H1 (cell line): ENCODE measurements around the gene NEO1. TPM values are rescaled to one million over a fixed set of nuclear protein-coding genes. Genes with fewer than 3 reads are reported as not detected.

Source experiments
- CTCF ChIA-PET: fragments of 300-600 bp; sonication (Branson Sonifier 250); formaldehyde crosslinking; loops from one replicate; lab custom pipeline; 2021; ENCODE audit not compliant: partially characterized antibody; lab: Charles Lee
- POLR2A ChIA-PET: fragments of 300-600 bp; sonication (Branson Sonifier 250); formaldehyde crosslinking; loops from one replicate; lab custom pipeline; 2021; ENCODE audit warnings: inconsistent platforms; ENCODE audit not compliant: partially characterized antibody; lab: Charles Lee
- DNase-seq, 2 experiments: peaks; one replicate each; pipeline versions ENCODE4 v3.0.0 to v3.0.0-alpha.2; 2010 to 2022; ENCODE audit warnings: low spot score in 2 of 2, low read depth in 1 of 2, mixed read lengths in 1 of 2
- FAIRE-seq: peaks from 2 replicates; lab custom pipeline; 2011; peaks lifted over from hg19 to GRCh38; lab: Jason Lieb, UNC
- H2AFZ ChIP-seq: 2 replicates; pipeline ENCODE4 v1.8.1; 2012; ENCODE audit warnings: low read length, inconsistent platforms
- H2AK5ac ChIP-seq: 2 replicates; pipeline ENCODE4 v1.6.1; 2013; ENCODE audit warnings: low read depth, low read length
- H2BK120ac ChIP-seq: replicated peaks from 2 replicates; pipeline ENCODE3; 2013; ENCODE audit warnings: low read depth, low read length, inconsistent platforms
- H2BK12ac ChIP-seq: 2 replicates; pipeline ENCODE4 v1.6.1; 2013; ENCODE audit warnings: low read depth, low read length
- H2BK15ac ChIP-seq: 2 replicates; pipeline ENCODE4 v1.6.1; 2013; ENCODE audit warnings: low read length
- H2BK20ac ChIP-seq: 2 replicates; pipeline ENCODE4 v1.6.1; 2013; ENCODE audit warnings: low read length
- H2BK5ac ChIP-seq: 2 replicates; pipeline ENCODE4 v1.6.1; 2013; ENCODE audit warnings: low read depth, low read length
- H3K14ac ChIP-seq: 2 replicates; pipeline ENCODE4 v1.6.1; 2013; ENCODE audit warnings: inconsistent platforms; ENCODE audit not compliant: insufficient read length
- H3K18ac ChIP-seq: 2 replicates; pipeline ENCODE4 v1.6.1; 2013; ENCODE audit warnings: low read length; ENCODE audit errors: extremely low read depth
- H3K23ac ChIP-seq: 2 replicates; pipeline ENCODE4 v1.6.1; 2013; ENCODE audit warnings: inconsistent platforms; ENCODE audit not compliant: insufficient read length
- H3K23me2 ChIP-seq: 2 replicates; pipeline ENCODE4 v1.6.1; 2013; ENCODE audit warnings: low read depth, low read length
- H3K27ac ChIP-seq: 2 replicates; pipeline ENCODE4 v1.6.1; 2011; ENCODE audit warnings: low read depth, low read length, inconsistent platforms
- H3K27me3 ChIP-seq, 4 experiments: replicated peaks in 1 of 4; 1 replicate in 1 of 4; 2 replicates in 3 of 4; pipeline versions ENCODE4 v1.6.1 to v1.8.1; 2011 to 2013; ENCODE audit warnings: low read length in 3 of 4, mild to moderate bottlenecking in 3 of 4, inconsistent platforms in 2 of 4, mixed read lengths in 2 of 4, moderate library complexity in 1 of 4; ENCODE audit not compliant: control insufficient read depth in 3 of 4, insufficient read depth in 3 of 4; ENCODE audit errors: extremely low read depth in 1 of 4
- H3K36me3 ChIP-seq, 4 experiments: 2 replicates each; pipeline versions ENCODE4 v1.6.1 to v1.8.1; 2011 to 2013; ENCODE audit warnings: mild to moderate bottlenecking in 4 of 4, low read length in 3 of 4, moderate library complexity in 2 of 4, control low read depth in 1 of 4, inconsistent platforms in 1 of 4; ENCODE audit not compliant: insufficient read depth in 4 of 4, control insufficient read depth in 2 of 4
- H3K4ac ChIP-seq: replicated peaks from 2 replicates; pipeline ENCODE3; 2013; ENCODE audit warnings: low read length, low read depth, mixed read lengths, inconsistent platforms; ENCODE audit not compliant: insufficient read length
- H3K4me1 ChIP-seq, 4 experiments: replicated peaks in 1 of 4; 1 replicate in 1 of 4; 2 replicates in 3 of 4; pipeline versions ENCODE4 v1.6.1 to v1.8.1; 2011 to 2013; ENCODE audit warnings: low read length in 3 of 4, inconsistent platforms in 2 of 4, mixed read lengths in 1 of 4; ENCODE audit not compliant: insufficient read depth in 4 of 4, control insufficient read depth in 3 of 4
- H3K4me2 ChIP-seq, 2 experiments: 2 replicates each; pipeline versions ENCODE4 v1.6.1 to v1.8.1; 2011 to 2013; ENCODE audit warnings: low read depth in 2 of 2, low read length in 2 of 2, control low read depth in 1 of 2, inconsistent platforms in 1 of 2, mild to moderate bottlenecking in 1 of 2; ENCODE audit not compliant: insufficient read depth in 1 of 2
- H3K4me3 ChIP-seq, 4 experiments: fragments of 200-600, 300-600 bp in 1 of 4; sonication (generic), shearing (Covaris generic), sonication (Bioruptor Twin) in 1 of 4; 2 replicates each; pipeline versions ENCODE4 v1.5.1 to v1.8.1; 2011 to 2016; ENCODE audit warnings: low read length in 4 of 4, low read depth in 3 of 4, control low read depth in 2 of 4, inconsistent platforms in 2 of 4, mild to moderate bottlenecking in 2 of 4, mixed read lengths in 1 of 4, moderate library complexity in 1 of 4; ENCODE audit not compliant: insufficient read depth in 2 of 4; ENCODE audit errors: extremely low read depth in 1 of 4
- H3K56ac ChIP-seq: replicated peaks from 2 replicates; pipeline ENCODE3; 2013; ENCODE audit warnings: low read depth, mild to moderate bottlenecking, mixed read lengths, low read length, inconsistent platforms; ENCODE audit not compliant: insufficient read length
- H3K79me1 ChIP-seq: 2 replicates; pipeline ENCODE4 v1.6.1; 2013; ENCODE audit warnings: low read depth, low read length, control low read depth
- H3K79me2 ChIP-seq, 2 experiments: 2 replicates each; pipeline versions ENCODE4 v1.6.1 to v1.8.1; 2012 to 2013; ENCODE audit warnings: low read length in 2 of 2, mild to moderate bottlenecking in 2 of 2, inconsistent platforms in 1 of 2; ENCODE audit not compliant: insufficient read depth in 2 of 2, control insufficient read depth in 1 of 2
- H3K9ac ChIP-seq, 4 experiments: replicated peaks in 1 of 4; 1 replicate in 1 of 4; 2 replicates in 3 of 4; pipeline versions ENCODE4 v1.6.1 to v1.8.1; 2011 to 2013; ENCODE audit warnings: low read depth in 3 of 4, low read length in 3 of 4, control low read depth in 2 of 4, mild to moderate bottlenecking in 2 of 4, moderate library complexity in 2 of 4, inconsistent platforms in 1 of 4; ENCODE audit errors: extremely low read depth in 1 of 4
- H3K9me3 ChIP-seq, 2 experiments: 2 replicates each; pipeline versions ENCODE4 v1.6.1 to v1.8.1; 2012 to 2013; ENCODE audit warnings: mild to moderate bottlenecking in 2 of 2, moderate library complexity in 2 of 2, control low read depth in 1 of 2, inconsistent platforms in 1 of 2, low read depth in 1 of 2, low read length in 1 of 2, mixed read lengths in 1 of 2; ENCODE audit not compliant: insufficient read depth in 2 of 2
- H4K20me1 ChIP-seq, 2 experiments: replicated peaks in 1 of 2; 2 replicates each; pipeline versions ENCODE3 to v1.8.1; 2011 to 2013; ENCODE audit warnings: inconsistent platforms in 2 of 2, low read length in 2 of 2, mild to moderate bottlenecking in 1 of 2; ENCODE audit not compliant: insufficient read depth in 2 of 2, control insufficient read depth in 1 of 2
- H4K5ac ChIP-seq: 2 replicates; pipeline ENCODE4 v1.6.1; 2013; ENCODE audit warnings: low read length, low read depth, mixed read lengths, inconsistent platforms; ENCODE audit not compliant: insufficient read length
- H4K8ac ChIP-seq: 2 replicates; pipeline ENCODE4 v1.8.0; 2013; ENCODE audit warnings: mild to moderate bottlenecking, moderate library complexity, low read length, inconsistent platforms; ENCODE audit not compliant: insufficient read depth; ENCODE audit errors: extremely low read depth
- H4K91ac ChIP-seq: replicated peaks from 2 replicates; pipeline ENCODE3; 2013; ENCODE audit warnings: low read length, mixed read lengths, inconsistent platforms; ENCODE audit not compliant: insufficient read length
- KDM5A ChIP-seq: fragments of 200-600 bp; IDR thresholded peaks from 2 replicates; pipeline ENCODE4 v1.7.1; 2012; ENCODE audit warnings: mild to moderate bottlenecking, low read length, inconsistent platforms, mixed read lengths
- polyA plus RNA-seq, 7 experiments: library from polyadenylated mRNA; depleted of rRNA in 3 of 7; stranded (reverse) in 5 of 7; unstranded in 2 of 7; fragments of >200 nt in 5 of 7; fragments of 200-250 nt in 2 of 7; gene quantifications; 1 replicate in 5 of 7; 2 replicates in 1 of 7; 4 replicates in 1 of 7; pipeline versions ENCODE4 v1.2.1 to v1.2.3, GENCODE V29; 2011 to 2013; ENCODE audit warnings: missing spikeins in 2 of 7, mixed read lengths in 2 of 7
- total RNA-seq: library from RNA; stranded (reverse); fragmentation: NEBNext Ultra II Directional; extraction: Animal tissue kit (Norgen Biotek cat#: 25700); gene quantifications from 2 replicates; pipeline ENCODE4 v1.2.1, GENCODE V29; 2021

Gene NEO1
- total and polyA plus RNA-seq, 2 of the 8 experiments (the other 6 are each of a cell fraction or from before 2014, with no cell fraction given) = 36.0 to 51.0 TPM

DNA sequence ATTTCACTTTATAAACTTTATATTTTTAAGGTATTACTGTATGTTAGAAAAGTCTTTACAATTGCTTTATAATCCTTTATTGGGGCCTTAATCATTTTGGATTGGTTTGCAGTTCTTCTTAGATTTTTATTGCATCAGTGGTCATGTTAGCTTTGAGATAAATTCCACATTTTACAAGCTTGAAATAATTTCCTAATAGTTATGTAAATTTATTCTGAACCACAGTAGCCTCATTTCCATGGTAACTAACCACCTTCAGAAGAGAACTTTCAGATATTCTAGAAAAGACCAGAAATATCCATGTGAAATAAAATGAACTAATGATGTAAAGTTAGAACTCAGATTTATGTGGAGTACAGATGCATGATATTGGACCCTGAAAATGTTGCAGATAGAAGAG lies 94.2 kb downstream of the NEO1 start:
- no peaks in the 10 kb centered on the region for H3K27me3 ChIP-seq
- H3K4me2 ChIP-seq = no peak overlapping the region
- no peak overlapping the region for H3K56ac ChIP-seq
- H3K18ac ChIP-seq = no peak overlapping the region
- H3K4ac ChIP-seq = no peak overlapping the region
- no peak overlapping the region for H2BK15ac ChIP-seq
- no peak overlapping the region for H2AK5ac ChIP-seq
- no peak overlapping the region for H4K91ac ChIP-seq
- H2BK120ac ChIP-seq = no peak overlapping the region
- no peak overlapping the region for H2BK12ac ChIP-seq
- H2AFZ ChIP-seq = no peak overlapping the region
- no peak overlapping the region for H3K23ac ChIP-seq
- DNase-seq (no peak), FAIRE-seq (no peak)
- no peak overlapping the region for H4K8ac ChIP-seq
- no peak overlapping the region for H2BK5ac ChIP-seq
- no peak overlapping the region for H2BK20ac ChIP-seq
- H3K9me3 ChIP-seq = no peaks in the 10 kb centered on the region
- H3K27ac ChIP-seq = no peak overlapping the region
- H3K9ac ChIP-seq = no peak overlapping the region
- H3K36me3 ChIP-seq = peaks cover 0 to 3% (median 0%) of the 10 kb centered on the region in 4 experiments; a peak in 1 of 8 replicates
- H4K5ac ChIP-seq = no peak overlapping the region
- H3K4me1 ChIP-seq = no peaks in the 10 kb centered on the region
- no peaks in the 10 kb centered on the region for H4K20me1 ChIP-seq
- H3K23me2 ChIP-seq = no peaks in the 10 kb centered on the region; the same call in 1 of the 2 replicates
- H3K79me2 ChIP-seq = no peaks in the 10 kb centered on the region
- H3K4me3 ChIP-seq = no peak overlapping the region
- POLR2A ChIA-PET = interaction anchor here (1.9 kb wide), 1 partner anchor 10 kb away, joined by 5 read pairs; no protein-coding TSS in a partner anchor
- no peaks in the 10 kb centered on the region for H3K79me1 ChIP-seq
- CTCF ChIA-PET = interaction anchor here (1.5 kb wide), 1 partner anchor 95 kb away, joined by 3 read pairs; no protein-coding TSS in a partner anchor
- H3K14ac ChIP-seq = no peak overlapping the region
- TF ChIP-seq KDM5A = no peak
